Cardiac fibroblast (primary cell): ENCODE data around the gene EVI5L.

ENCODE experiments used
- DNase-seq, 2 donors: peaks; one replicate each; pipeline versions ENCODE4 v3.0.0 to v3.0.0-alpha.2; 2010; ENCODE audit warnings: low read depth in 2 of 2
- H3K4me3 ChIP-seq, 2 donors: replicated peaks in 1 of 2; 1 replicate in 1 of 2; 2 replicates in 1 of 2; pipeline ENCODE4 v1.5.1; 2011; ENCODE audit warnings: low read depth in 2 of 2, low read length in 2 of 2, mild to moderate bottlenecking in 2 of 2, moderate library complexity in 1 of 2
- CTCF ChIP-seq: IDR thresholded peaks from one replicate; pipeline ENCODE4 v1.5.1; 2011; ENCODE audit warnings: low read depth, mild to moderate bottlenecking, low read length, inconsistent platforms

EVI5L gene

GRCh38 chr19:7868326-7868670 is 38.3 kb downstream of the EVI5L start:
- TF ChIP-seq CTCF, result no peak
- no peak overlapping the region for H3K4me3 ChIP-seq
- no peak for DNase-seq

GRCh38 chr19:7868671-7869452 is 38.8 kb downstream of the EVI5L start:
- peak overlapping the region; percentile 32 to 35 for H3K4me3 ChIP-seq
- TF ChIP-seq CTCF, result peak; percentile 27
- peak; percentile 57 to 67 for DNase-seq

DNA sequence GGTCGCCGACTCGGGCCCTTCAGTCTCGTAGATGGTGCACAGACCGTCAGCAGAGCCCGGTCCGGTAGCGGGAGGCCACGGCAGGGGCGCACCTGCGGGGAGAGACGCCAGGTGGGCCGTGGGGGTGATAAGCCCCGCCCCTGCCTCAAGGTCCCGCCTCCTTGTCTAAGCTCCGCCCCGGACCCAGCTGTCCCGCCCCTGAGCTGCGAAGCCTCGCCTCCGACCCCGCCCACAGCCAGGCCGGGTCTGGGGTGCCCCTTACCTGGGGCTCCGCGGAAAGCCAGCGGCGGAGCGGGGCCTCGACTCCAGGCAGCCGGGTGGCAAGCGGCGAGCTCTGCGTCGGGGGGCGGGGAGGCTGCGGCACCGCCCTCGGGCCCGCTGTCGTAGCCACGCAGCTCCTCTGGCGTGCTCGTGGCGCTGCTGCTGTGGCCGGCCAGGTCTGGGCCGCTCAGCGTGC is 39.5 kb downstream of the EVI5L start:
- DNase-seq, result peak; percentile 47 to 49
- peak overlapping the region; percentile 32 to 35 for H3K4me3 ChIP-seq

DNA sequence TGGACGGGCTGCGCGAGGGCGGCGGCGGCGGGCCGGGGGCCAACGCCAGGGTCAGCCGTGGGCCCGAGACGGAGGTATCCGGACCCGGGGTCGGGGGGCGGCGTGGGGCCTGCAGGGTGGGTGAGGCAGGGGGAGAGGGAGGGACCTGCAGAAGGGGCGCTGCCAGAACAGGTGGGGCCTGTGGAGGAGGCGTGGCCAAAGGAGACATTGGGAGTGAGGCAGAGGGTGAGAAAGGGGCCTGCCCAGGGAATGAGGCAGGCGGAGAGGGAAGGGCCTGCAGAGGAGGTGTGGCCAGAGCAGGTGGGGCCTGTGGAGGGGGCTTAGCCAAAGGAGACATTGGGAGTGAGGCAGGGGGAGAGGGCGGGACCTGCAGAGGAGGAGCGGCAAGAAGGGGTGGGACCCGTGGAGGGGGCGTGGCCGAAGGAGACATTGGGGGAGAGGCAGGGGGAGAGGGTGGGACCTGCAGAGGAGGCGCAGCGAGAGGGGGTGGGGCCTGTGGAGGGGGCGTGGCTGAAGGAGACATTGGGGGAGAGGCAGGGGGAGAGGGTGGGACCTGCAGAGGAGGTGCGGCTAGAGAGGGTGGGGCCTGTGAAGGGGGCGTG is 40.0 kb downstream of the EVI5L start:
- TF ChIP-seq CTCF, result no peak
- peak; percentile 19 to 31 for DNase-seq
- H3K4me3 ChIP-seq, result peak overlapping the region in 1 of 2 donors; percentile 35

More for the DNA sequence above, 39.5 kb downstream of the EVI5L start:
- TF ChIP-seq CTCF, result no peak

DNA sequence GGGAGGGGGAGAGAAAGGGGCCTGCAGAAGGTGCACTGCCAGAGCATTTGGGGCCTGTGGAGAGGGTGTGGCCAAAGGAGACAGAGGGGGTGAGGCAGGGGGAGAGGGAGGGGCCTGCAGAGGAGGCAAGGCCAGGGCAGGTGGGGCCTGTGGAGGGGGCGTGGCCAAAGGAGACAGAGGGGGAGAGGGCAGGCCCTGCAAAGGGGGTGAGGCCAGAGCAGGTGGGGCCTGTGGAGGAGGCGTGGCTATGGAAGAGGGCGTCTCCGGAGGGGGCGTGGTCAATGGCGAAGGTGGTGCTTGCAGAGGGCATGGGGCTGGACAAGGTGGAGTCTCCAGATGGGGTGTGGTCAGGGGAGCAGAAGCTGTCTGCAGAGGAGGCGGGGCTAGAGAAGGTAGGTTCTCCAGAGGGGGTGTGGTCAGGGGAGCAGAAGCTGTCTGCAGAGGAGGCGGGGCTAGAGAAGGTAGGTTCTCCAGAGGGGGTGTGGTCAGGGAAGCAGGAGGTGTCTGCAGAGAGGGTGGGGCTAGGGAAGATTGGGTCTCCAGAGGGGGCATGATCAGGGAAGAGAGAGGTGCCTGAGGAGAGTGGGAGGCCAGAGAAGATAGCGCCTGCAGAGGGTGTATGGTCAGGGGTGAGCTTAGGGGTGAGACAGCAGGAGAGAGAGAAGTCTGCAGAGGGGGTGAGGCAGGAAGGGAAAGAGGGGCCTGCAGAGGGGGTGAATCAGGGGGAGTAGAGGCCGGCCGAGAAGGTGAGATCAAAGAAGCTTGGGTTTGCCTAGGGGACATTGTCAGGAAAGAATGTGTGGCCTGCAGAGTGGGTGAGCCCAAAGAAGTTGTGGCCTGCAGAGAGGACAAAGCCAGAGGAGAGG is 40.8 kb downstream of the EVI5L start:
- no peak for TF ChIP-seq CTCF
- peak; percentile 48 to 51 for DNase-seq
- no peak overlapping the region for H3K4me3 ChIP-seq

DNA sequence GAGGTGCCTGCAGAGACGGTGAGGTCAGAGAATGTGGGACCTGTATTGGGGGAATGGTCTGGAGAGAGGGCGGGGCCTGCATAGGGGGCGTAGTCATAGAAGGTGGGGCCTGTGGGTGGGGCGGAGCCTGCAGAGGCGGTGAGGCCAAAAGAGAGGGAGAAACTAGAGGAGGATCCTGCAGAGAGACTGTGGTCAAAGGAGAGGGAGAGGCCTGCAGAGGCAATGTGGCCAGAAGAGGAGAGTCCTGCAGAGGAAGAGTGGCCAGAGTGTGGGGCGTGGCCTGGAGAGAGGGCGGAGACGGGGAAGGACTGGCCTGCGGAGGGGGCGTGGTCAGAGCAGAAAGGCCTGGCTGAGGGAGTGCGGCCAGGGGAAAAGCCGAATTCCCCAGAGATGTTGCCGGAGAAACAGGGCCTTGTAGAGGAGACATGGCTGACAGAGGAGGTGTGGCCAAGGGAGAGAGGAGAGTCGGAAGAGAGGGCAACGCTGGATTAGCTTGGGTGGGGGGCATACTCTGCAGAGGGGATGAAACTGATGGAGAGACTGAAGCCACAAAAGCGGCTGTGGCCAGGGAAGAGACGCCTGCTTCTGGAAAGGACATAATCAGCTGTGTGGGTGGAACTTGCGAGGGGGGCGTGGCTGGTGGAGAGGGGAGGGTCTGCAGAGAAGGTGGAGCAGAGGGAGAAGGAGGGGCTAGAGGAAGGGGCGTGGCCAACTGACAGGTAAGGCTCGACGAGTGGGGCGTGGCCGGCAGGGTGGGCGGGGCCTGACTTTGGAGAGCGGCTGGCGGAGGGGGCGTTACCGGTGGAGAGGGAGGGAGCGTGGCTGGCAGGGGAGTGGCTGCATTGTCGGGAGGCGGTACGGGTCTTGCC is 41.7 kb downstream of the EVI5L start:
- no peak for TF ChIP-seq CTCF

More for the DNA sequence above, 41.7 kb downstream of the EVI5L start:
- DNase-seq, result peak; percentile 97
- peak overlapping the region; percentile 31 to 40 for H3K4me3 ChIP-seq
